Activated naive CD4-positive, alpha-beta T cell treated with anti-CD3 and anti-CD28 coated beads, Interleukin-2, amount 50 U/mL, for 24 hours (primary cell): Measurements from ENCODE around the gene CHGA.

Experiments used
- H3K27ac Mint-ChIP-seq: one replicate; pipeline ENCODE4 v1.8.0; 2021; ENCODE audit warnings: mild to moderate bottlenecking, mixed read lengths
- H3K27me3 Mint-ChIP-seq: one replicate; pipeline ENCODE4 v1.8.0; 2021; ENCODE audit warnings: mixed read lengths
- H3K36me3 Mint-ChIP-seq: one replicate; pipeline ENCODE4 v1.8.0; 2021; ENCODE audit warnings: mixed read lengths
- H3K4me1 Mint-ChIP-seq: one replicate; pipeline ENCODE4 v1.8.0; 2021; ENCODE audit warnings: mixed read lengths
- H3K4me3 Mint-ChIP-seq: one replicate; pipeline ENCODE4 v1.8.0; 2021; ENCODE audit warnings: mild to moderate bottlenecking, mixed read lengths
- H3K9me3 Mint-ChIP-seq: one replicate; pipeline ENCODE4 v1.8.0; 2021; ENCODE audit warnings: mixed read lengths

CHGA gene

GRCh38 chr14:92932448-92933395 lies 9.8 kb downstream of the CHGA start:
- H3K9me3 Mint-ChIP-seq = no peaks in the 10 kb centered on the region
- H3K4me3 Mint-ChIP-seq = no peak overlapping the region
- H3K27ac Mint-ChIP-seq = no peak overlapping the region
- H3K36me3 Mint-ChIP-seq = no peaks in the 10 kb centered on the region
- H3K27me3 Mint-ChIP-seq = no peaks in the 10 kb centered on the region
- no peaks in the 10 kb centered on the region for H3K4me1 Mint-ChIP-seq

GRCh38 chr14:92933481-92933880 lies 10.5 kb downstream of the CHGA start:
- Mint-ChIP-seq H3K36me3 (no peaks in the 10 kb centered on the region), H3K27me3 (no peaks in the 10 kb centered on the region), H3K4me3 (no peak overlapping the region), H3K4me1 (no peaks in the 10 kb centered on the region), H3K27ac (no peak overlapping the region), H3K9me3 (no peaks in the 10 kb centered on the region)

- Mint-ChIP-seq H3K36me3 (no peaks in the 10 kb centered on the region), H3K4me1 (no peaks in the 10 kb centered on the region), H3K9me3 (no peaks in the 10 kb centered on the region), H3K27me3 (no peaks in the 10 kb centered on the region), H3K27ac (no peak overlapping the region), H3K4me3 (no peak overlapping the region)
Observed at GRCh38 chr14:92934196-92935085, 11.5 kb downstream of the CHGA start.

GRCh38 chr14:92935446-92935845 lies 12.5 kb downstream of the CHGA start:
- no peaks in the 10 kb centered on the region for H3K27me3 Mint-ChIP-seq
- H3K4me1 Mint-ChIP-seq = no peaks in the 10 kb centered on the region
- no peak overlapping the region for H3K27ac Mint-ChIP-seq
- H3K36me3 Mint-ChIP-seq = no peaks in the 10 kb centered on the region
- H3K9me3 Mint-ChIP-seq = no peaks in the 10 kb centered on the region
- no peak overlapping the region for H3K4me3 Mint-ChIP-seq

GRCh38 chr14:92936085-92936484 lies 13.1 kb downstream of the CHGA start:
- no peak overlapping the region for H3K27ac Mint-ChIP-seq
- no peaks in the 10 kb centered on the region for H3K4me1 Mint-ChIP-seq

GRCh38 chr14:92937051-92937937 lies 14.3 kb downstream of the CHGA start:
- Mint-ChIP-seq H3K9me3 (no peaks in the 10 kb centered on the region), H3K27ac (no peak overlapping the region), H3K4me3 (no peak overlapping the region), H3K4me1 (no peaks in the 10 kb centered on the region), H3K27me3 (no peaks in the 10 kb centered on the region), H3K36me3 (peaks cover 4% of the 10 kb centered on the region)

More at GRCh38 chr14:92936085-92936484, 13.1 kb downstream of the CHGA start:
- Mint-ChIP-seq H3K4me3 (no peak overlapping the region), H3K9me3 (no peaks in the 10 kb centered on the region), H3K27me3 (no peaks in the 10 kb centered on the region), H3K36me3 (no peaks in the 10 kb centered on the region)

GRCh38 chr14:92938235-92938875 lies 15.4 kb downstream of the CHGA start:
- Mint-ChIP-seq H3K9me3 (no peaks in the 10 kb centered on the region), H3K4me3 (no peak overlapping the region), H3K27ac (no peak overlapping the region), H3K27me3 (no peaks in the 10 kb centered on the region), H3K36me3 (peaks cover 4% of the 10 kb centered on the region), H3K4me1 (no peaks in the 10 kb centered on the region)

- H3K4me3 Mint-ChIP-seq = no peak overlapping the region
- no peaks in the 10 kb centered on the region for H3K4me1 Mint-ChIP-seq
- H3K27ac Mint-ChIP-seq = no peak overlapping the region
- peaks cover 4% of the 10 kb centered on the region for H3K36me3 Mint-ChIP-seq
- H3K27me3 Mint-ChIP-seq = no peaks in the 10 kb centered on the region
- no peaks in the 10 kb centered on the region for H3K9me3 Mint-ChIP-seq
Observed at GRCh38 chr14:92938890-92939671, 16.1 kb downstream of the CHGA start.

- no peaks in the 10 kb centered on the region for H3K9me3 Mint-ChIP-seq
- peaks cover 6% of the 10 kb centered on the region for H3K36me3 Mint-ChIP-seq
- H3K4me3 Mint-ChIP-seq = no peak overlapping the region
- no peak overlapping the region for H3K27ac Mint-ChIP-seq
- no peaks in the 10 kb centered on the region for H3K4me1 Mint-ChIP-seq
- H3K27me3 Mint-ChIP-seq = no peaks in the 10 kb centered on the region
Observed at GRCh38 chr14:92939699-92940098, 16.7 kb downstream of the CHGA start.

- peaks cover 6% of the 10 kb centered on the region for H3K36me3 Mint-ChIP-seq
- H3K27me3 Mint-ChIP-seq = no peaks in the 10 kb centered on the region
- H3K9me3 Mint-ChIP-seq = no peaks in the 10 kb centered on the region
- no peak overlapping the region for H3K4me3 Mint-ChIP-seq
- H3K4me1 Mint-ChIP-seq = no peaks in the 10 kb centered on the region
- H3K27ac Mint-ChIP-seq = no peak overlapping the region
Observed at GRCh38 chr14:92940543-92940942, 17.6 kb downstream of the CHGA start.

- H3K36me3 Mint-ChIP-seq = peaks cover 9% of the 10 kb centered on the region
- no peaks in the 10 kb centered on the region for H3K4me1 Mint-ChIP-seq
- no peaks in the 10 kb centered on the region for H3K9me3 Mint-ChIP-seq
- no peaks in the 10 kb centered on the region for H3K27me3 Mint-ChIP-seq
- no peak overlapping the region for H3K4me3 Mint-ChIP-seq
- no peak overlapping the region for H3K27ac Mint-ChIP-seq
Observed at GRCh38 chr14:92941531-92941930, 18.6 kb downstream of the CHGA start.

GRCh38 chr14:92942136-92942535 lies 19.2 kb downstream of the CHGA start:
- Mint-ChIP-seq H3K27me3 (no peaks in the 10 kb centered on the region), H3K9me3 (no peaks in the 10 kb centered on the region), H3K36me3 (peaks cover 10% of the 10 kb centered on the region), H3K4me3 (no peak overlapping the region), H3K27ac (no peak overlapping the region), H3K4me1 (no peaks in the 10 kb centered on the region)

- H3K27ac Mint-ChIP-seq = no peak overlapping the region
- H3K36me3 Mint-ChIP-seq = peaks cover 10% of the 10 kb centered on the region
- no peaks in the 10 kb centered on the region for H3K4me1 Mint-ChIP-seq
- no peaks in the 10 kb centered on the region for H3K9me3 Mint-ChIP-seq
- no peak overlapping the region for H3K4me3 Mint-ChIP-seq
- no peaks in the 10 kb centered on the region for H3K27me3 Mint-ChIP-seq
Observed at GRCh38 chr14:92942576-92942975, 19.6 kb downstream of the CHGA start.

- Mint-ChIP-seq H3K4me1 (no peaks in the 10 kb centered on the region), H3K36me3 (peaks cover 10% of the 10 kb centered on the region), H3K27ac (no peak overlapping the region), H3K27me3 (no peaks in the 10 kb centered on the region), H3K4me3 (no peak overlapping the region), H3K9me3 (no peaks in the 10 kb centered on the region)
Observed at GRCh38 chr14:92942976-92943710, 20.2 kb downstream of the CHGA start.
